GM19324 (cell line): ENCODE results near the gene SEC23IP.
A peak's percentile ranks its signal among the peaks of the same experiment; 100 is the strongest.
"Not testable (repeated sequence)": the region's sequence is repeated elsewhere in the genome, so short reads cannot be mapped to it uniquely, and the experiment has no call there.

ENCODE experiments used
- ATAC-seq: cut with Tn5 transposase; IDR thresholded peaks from one replicate; pipeline ENCODE4 v1.9.1; 2021; ENCODE audit warnings: mild to moderate bottlenecking, moderate library complexity; ENCODE audit not compliant: unreplicated experiment, low FRiP score

SEC23IP gene

DNA sequence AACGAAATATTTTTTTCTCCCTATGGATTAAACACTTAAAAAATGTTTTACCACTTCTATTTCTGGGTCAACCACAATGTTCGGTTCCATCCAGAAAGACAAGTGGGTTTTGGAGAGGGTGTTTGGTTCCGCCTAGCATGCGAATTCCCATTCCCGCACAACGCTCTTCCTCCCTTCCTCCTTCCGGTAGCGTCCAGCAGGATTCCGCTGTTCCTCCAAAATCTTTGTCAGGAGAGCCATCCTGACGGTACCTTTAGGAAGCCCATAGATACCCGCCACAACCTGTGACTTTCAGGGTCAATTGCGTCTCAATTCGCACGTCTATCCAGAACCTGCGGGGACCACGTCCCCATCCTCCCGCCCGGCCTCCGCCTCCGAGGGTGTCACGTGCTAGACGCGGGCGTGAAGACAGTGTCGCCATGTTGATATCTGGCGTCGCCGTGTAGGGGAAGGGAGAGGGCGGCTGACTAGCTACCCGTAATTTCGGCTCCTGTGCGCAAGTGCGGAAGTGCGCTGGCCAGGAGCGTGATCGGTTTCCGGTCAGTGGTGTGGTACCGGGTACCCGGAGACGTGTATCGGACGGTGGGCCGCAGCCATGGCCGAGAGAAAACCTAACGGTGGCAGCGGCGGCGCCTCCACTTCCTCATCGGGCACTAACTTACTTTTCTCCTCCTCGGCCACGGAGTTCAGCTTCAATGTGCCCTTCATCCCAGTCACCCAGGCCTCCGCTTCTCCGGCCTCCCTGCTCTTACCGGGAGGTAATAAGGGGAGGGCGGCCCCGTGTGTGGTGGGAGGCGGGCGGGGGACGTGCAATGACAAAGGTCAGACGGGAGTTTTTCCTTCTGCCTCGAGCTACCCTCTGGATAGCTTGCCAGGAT is at the start of gene SEC23IP:
SEC23IP (plus strand) TSS at position 543 of the 878 bp plus-strand sequence; CDS start at position 596, 53 bp downstream.
- peak; percentile 99 for ATAC-seq

DNA sequence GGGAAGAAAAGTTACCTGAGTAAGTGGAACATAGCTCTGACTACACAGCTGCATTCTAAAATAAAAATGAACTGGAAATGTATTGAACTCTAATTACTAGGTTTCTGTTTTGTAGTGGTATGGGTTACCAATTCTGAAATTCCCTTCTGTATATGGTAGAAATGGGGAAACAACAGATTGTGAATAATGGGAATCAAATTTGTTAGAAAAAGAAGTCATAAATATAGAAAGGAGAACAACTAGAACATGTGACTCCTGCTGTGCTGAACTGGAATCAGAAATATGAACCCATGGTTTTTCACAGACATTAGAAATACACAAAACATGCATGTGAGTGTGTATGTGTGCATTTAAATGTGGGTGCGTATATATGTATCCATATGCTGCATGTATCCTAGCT is 46.9 kb upstream of the SEC23IP start:
- no peak for ATAC-seq

DNA sequence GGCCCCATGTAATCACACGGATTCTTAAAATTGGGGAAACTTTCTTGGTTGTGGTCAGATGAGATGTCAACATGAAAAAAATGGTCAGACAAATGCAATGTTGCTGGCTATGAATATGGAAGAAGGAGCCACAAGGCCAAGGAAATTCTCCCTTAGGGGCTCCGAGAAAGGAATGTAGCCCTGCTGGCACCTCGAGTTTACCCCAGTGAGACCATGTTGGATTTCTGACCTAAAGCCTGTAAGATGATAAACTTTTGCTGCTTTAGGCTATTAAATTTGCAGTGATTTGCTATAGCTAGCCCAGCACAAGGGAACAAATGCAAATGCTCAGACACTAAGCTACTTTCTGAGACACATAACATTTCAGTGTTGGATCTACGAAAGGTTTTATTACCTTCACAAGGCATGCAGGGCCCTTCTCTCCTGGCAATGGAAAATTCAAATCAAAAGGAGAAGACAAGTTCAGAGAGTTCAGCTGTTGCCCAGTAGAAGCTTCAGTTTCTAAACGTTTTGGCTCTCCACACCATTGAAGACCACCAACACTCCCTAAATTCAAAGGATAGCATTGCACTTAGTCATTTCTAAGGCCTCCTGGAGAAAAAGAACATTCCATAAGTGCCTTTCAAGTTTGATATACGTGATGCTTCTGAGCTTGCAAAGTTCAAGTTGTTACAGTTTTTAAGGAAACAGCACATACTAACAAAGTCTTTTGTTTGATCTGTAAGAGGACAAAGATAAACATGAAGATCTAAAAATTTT is 43.3 kb upstream of the SEC23IP start:
- ATAC-seq, result no peak

DNA sequence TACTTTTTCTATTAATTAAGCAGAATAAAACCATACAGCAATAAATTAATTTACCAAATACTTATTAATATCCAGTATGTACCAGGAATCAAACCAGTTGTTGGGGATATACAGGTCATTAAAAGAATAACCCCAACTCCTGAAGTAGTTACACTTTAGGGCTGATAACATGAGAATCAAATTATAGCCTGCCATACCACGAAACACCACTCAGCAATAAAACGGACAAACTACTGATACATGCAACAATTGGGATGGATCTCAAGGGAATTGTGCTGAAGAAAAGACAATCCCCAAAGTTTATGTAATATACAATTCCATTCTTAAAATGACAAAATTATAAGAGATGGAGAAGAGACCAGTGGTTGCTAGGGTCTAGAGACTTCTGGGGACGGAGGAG is 42.6 kb upstream of the SEC23IP start:
- ATAC-seq, result no peak

DNA sequence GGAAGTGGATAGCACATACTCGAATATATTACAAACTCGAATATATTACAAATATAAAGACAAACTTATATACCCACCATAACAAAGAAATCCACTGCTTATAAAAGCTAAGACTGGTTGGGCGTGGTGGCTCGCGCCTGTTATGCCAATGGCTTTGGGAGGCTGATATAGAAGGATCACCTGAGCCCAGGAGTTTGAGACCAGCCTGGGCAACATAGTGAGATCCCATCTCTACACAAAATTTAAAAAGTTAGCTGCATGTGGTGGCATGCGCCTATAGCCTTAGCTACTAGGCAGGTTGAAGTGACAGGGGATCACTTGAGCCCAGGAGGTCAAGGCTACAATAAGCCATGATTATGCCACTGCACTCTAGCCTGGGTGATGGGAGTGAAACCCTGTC is 40.3 kb upstream of the SEC23IP start:
- ATAC-seq, result no peak

DNA sequence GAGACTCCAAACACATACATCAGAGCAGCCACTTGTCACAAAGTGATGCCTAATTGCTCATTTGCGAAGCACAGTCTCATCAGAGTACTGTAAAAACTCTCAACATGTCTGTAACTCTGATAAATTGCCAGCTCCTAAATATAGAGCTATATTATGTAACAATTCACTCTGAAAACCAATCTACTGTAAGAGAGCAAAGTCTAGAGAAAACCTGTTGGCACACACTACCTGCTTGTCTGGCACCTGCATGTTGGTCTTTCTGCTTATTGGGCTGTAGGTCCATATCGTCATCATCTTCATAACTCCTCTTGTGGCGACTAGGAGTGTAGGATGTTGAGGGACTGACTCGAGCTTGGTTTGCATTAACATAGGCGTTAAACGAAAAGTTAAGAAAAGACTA is 39.7 kb upstream of the SEC23IP start:
- ATAC-seq, result no peak

DNA sequence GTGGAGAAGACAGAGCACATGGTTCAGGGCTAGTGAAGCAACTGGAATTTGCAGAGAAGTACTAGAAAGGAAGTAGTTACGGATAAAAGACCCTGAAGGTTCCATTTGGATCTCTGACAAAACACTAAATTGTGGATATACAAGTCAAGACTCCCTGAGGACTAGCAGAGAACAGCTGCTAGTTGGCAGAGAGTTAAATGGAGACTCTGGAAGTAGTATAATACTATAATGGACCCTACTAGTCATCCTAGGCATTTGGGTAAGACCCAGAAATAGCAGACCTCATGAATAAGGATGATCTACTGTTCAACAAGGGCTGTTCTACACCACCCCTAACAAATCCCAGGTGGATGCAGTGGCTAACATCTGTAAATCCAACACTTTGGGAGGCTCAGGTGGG is 39.0 kb upstream of the SEC23IP start:
- no peak for ATAC-seq

DNA sequence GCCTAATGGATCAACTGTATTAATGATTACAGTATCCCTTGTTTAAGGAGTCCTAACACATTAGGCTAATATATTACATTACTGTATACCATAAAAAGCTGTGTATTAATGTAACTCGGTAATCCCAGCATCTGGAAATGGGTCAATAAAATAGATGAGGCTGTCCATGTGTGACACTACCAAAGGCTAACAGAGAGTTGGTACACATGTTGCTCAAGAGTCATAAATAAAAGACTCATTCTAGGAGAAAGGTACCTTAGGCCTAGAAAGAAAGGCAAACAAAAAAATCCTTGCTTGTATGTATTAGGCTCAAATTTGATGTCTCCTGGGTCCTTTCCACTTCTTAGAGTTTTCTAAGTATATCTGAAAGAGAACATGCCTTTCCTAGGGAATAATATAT is 34.5 kb upstream of the SEC23IP start:
- no peak for ATAC-seq

DNA sequence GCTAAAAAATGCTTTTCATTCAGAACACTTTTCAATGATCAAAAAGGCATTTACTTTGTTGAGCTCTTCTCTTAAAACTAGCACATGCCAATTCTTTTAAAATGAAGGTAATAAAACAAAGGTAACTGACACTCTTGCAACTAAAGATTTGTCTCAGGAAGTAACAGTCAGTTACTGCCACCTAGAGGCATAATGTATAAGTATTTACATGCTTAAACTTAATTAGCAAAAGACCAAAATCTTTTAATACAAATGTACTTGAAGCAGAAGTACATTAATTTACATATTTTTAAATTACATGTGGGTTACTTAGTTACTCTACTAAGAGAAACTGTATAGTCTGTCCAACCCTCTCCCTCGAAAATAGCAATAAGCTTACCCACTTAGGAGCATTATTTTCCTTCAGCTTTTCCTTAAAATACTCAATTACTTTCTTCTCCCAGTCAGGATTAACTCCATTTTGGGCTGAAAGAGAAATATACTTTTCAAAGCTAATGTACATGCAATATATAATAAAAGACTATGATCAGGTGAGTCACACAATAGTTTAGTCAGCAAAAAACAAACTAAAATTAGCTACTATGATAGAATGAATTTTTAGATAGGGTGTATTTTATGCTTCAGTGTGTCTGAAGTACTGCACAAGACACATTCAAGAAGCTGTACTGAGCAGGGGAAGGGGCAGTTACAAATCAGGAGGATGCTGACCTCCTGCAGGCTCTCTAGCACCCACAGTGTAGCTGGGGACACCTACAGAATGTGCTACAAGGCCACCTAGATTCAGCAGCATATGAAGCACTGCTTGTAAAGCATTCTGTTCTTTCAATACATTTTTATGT is 32.9 kb upstream of the SEC23IP start:
- no peak for ATAC-seq

DNA sequence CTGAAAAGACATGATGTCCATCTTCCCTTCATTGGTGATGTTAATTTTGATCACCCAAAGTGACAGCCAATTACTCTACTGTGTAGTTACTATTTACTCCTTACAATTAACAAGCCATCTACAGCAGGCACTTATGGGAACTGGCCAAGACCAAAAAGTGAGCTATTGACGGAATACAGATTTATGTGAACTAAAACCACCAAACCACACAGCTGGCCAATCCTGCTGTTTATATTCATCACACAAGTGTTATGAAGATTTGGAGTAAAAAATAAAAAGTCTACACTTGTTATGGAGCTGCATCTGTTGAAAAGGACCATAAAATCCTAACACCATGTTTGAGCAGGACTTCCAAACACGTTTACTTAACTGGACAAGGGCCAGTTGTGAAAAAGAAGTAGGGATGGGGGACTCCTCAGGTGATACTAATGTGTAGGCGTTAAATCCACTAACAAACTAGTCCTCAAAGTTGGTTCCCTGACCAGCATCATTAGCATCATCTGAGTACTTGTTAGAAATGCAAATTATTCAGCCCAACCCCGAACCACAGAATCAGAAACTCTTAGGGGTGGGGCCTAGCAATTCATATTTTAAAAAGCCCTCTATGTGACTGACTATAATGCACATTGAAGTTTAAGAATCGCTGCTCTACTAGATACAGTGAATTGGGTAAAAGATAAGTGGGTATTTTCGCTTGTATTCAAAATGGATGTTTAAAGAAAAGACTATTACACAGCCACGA is 31.5 kb upstream of the SEC23IP start:
- ATAC-seq, result no peak

DNA sequence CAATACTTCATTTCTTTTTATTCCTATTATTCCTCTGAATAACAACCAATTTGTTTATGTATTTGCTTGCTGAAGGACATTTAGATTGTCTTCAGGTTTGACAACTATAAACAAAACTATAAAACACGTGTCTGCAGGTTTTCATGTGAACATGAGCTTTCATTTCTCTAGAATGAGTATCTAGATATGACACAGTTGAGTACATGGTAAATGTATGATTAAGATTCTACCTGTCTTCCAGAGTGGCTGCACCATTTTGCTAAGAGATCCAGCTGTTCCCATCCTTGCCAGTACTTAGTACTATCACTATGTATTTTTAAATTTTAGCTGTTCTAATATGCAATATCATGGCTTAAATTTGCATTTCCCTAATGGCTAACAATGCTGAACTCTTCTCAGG is 30.0 kb upstream of the SEC23IP start:
- ATAC-seq, result no peak

DNA sequence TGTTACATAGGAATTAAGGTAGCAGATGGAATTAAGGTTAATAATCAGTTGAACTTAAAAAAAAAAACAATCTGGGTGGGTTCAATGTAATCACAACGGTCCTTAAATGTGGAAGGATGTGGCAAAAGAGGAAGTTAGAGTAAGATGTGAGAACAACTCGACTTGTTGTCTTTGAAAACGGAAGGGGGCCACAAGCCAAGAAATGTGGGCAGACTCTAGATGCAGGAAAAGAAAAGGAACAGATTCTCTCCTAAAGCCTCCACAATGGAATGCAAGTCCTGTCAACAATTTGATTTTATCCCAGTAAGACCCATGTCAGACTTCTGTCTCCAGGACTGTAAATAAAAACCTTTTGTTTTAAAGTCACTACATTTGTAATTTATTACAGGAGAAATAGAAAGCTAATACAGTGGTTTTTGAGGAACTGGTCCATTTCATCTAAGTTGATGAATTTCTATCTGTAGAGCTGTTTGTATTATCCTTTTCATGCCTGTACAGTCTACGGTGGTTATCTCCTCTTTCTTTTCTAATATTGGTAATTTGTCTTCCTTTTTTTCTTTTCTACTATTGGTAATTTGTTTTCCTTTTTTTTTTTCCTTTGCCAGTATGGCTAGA is 28.5 kb upstream of the SEC23IP start:
- no peak for ATAC-seq

DNA sequence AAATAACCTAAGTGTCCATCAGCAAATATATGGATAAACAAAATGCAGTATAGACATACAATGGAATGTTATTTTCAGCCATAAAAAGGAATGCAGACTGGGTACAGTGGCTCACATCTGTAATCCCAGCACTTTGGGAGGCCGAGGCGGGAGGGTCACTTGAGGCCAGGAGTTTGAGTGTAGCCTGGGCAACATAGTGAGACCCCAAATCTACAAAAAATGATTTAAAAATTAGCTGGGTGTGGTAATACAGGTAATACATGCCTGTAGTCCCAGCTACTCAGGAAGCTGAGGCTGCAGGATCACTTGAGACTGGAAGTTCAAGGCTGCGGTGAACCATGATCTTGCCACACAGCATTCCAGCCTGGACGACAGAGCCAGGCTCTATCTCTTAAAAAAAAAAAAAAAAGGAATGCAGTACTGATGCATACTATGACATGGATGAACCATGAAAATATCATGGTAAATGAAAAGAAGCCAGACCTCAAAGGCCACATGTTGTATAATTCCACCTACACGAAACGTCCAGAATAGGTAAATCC is 26.8 kb upstream of the SEC23IP start:
- no peak for ATAC-seq

DNA sequence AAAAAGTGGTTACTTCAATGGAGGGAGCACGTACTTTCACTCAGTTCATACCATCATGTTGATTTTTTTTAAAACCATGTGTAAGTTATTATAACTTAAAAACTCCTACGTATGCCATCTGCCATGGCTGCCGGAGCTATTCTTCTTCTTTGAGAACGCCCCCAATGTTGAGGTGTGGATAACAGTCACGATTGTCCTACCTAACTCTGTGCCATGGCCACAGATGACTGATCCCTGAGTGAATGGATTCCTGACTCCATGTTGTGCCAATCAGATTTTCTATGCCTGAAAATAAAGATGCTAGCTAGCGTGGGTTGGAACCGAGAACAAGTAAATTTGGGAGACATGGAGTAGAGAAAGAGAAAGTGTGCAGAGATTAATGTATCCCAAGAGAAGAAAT is 25.2 kb upstream of the SEC23IP start:
- no peak for ATAC-seq

DNA sequence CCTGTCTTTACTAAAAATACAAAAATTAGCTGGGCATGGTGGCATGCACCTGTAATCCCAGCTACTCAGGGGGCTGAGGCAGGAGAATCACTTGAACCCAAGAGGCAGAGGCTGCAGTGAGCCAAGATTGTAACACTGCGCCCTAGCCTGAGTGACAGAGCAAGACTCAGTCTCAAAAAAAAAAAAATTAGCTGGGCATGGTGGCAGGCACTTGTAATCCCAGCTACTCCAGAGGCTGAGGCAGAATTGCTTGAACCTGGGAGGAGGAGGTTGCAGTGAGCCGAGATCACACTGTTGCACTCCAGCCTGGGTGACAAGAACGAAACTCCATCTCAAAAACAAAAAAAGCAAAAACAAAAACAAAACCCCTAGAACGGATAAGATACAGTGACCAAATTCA is 23.1 kb upstream of the SEC23IP start:
- ATAC-seq, result not testable (repeated sequence)

DNA sequence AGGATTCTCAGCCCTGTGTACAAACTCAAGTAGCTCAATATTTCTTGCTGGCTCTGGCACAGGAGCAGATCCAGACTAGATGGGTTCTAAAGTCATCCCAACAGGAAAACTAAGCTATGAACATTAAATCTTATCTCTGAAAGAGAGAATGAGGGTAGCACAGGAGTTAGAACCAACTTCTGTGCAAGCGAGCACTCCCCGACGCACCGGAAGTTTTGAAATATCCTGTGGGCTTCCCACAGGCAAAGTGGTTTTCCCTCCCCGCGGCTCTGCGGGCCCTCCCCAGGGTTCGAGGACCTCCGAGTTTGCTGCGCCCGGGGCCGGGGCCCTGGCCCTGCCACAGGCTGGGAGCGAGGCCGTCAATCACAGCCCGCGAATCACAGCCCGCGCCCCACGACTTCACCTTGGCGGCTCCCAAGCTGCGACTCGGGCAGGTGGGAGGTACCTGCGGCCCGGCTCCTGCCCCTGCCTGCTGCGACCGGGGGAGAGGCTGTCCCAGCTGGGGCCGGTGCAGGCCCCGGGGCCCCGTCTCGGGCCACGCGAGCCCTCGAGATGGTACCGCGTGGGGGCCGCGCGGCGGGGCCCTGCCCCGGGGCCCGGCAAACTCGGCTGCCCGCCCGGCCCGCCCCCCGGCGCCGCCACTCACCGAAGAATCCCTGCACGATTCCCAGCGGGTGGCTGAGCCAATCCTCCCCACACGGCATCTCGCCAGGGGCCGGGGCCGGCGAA is 20.5 kb upstream of the SEC23IP start:
- ATAC-seq, result peak; percentile 41

DNA sequence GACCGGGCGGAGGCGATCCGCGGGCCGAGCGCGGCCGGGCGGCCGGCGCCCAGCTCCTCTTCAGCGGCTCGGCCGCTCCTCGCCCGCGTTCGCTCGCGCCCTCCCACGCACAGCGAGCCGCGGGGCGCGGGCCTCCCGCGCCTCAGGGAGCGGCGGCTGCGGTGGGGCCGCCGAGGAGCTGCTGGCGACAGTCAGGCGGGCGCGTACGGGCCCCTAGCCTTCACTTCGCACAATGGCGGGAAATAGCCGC is 20.0 kb upstream of the SEC23IP start, which contains the start of gene MCMBP:
MCMBP (minus strand) TSS at position 234 of the 250 bp plus-strand sequence. CDS start 259 bp downstream, outside the sequence.
- peak; percentile 22 for ATAC-seq

DNA sequence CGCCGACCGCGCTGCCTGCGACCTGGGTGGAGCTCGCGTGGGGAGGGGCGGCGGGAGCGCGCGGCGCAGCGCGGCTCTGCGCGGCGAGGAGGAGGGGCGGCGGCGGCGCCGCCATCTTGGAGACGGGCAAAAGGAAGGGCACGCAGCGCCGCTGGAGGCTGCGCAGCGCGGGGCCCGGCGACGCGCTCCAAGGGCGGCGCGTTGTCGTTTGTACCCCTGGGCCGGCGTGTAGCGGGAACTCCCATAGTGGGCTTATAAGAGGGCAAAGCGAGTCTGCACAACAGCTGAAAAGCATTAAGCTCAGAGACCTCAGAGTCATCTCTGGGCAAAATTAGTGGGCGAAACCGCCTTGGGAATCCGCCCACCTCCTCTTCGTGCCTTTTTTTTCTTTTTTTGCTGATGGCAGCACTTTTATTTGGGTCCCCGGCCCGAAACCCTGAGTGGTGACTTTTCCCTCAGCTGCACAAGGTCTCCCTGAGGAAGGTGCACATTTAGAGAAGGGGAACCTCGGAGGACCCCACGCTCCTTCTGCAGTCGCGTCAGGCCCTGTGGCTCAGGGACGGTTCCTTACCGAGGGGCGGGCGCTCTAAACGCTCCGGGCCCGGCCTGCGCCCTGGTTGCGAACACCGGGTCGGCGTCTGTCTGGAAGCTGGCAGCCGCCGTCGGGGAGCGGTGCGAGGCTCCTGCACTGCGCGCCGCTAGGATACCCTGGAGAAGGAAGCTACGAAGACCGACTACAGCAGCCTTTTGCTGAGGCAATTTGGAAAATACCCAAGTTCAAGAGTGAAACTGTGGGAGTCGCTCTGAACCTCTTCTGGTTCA is 19.5 kb upstream of the SEC23IP start:
- peak; percentile 92 for ATAC-seq
